NOMO-1 treated with dmso at 0.1 percent for 144 hours (cell line): ENCODE measurements around the gene PIGBOS1.
A peak's percentile ranks its signal among the peaks of the same experiment; 100 is the strongest.
"Not testable (repeated sequence)": the region's sequence is repeated elsewhere in the genome, so short reads cannot be mapped to it uniquely, and the experiment has no call there.

Experiments used
- DNase-seq: peaks from one replicate; lab custom pipeline; 2025; ENCODE audit not compliant: unreplicated experiment; lab: John Stamatoyannopoulos, UW

PIGBOS1 gene

GRCh38 chr15:55318588-55319494 is at the start of gene PIGBOS1, which contains the start of gene PIGB:
PIGBOS1 (minus strand) TSS chr15:55319123; CDS start chr15:55317792, 1,331 bp downstream.
PIGB (plus strand) TSS chr15:55319222; CDS start chr15:55319251, 29 bp downstream.
- peak; percentile 87 for DNase-seq

- no peak for DNase-seq
Measured at GRCh38 chr15:55366981-55367380, 48.1 kb upstream of the PIGBOS1 start.

- no peak for DNase-seq
Measured at GRCh38 chr15:55362641-55363040, 43.7 kb upstream of the PIGBOS1 start.

- no peak for DNase-seq
Measured at GRCh38 chr15:55361048-55361447, 42.1 kb upstream of the PIGBOS1 start.

- no peak for DNase-seq
Measured at GRCh38 chr15:55360256-55360655, 41.3 kb upstream of the PIGBOS1 start.

- no peak for DNase-seq
Measured at GRCh38 chr15:55358471-55358870, 39.5 kb upstream of the PIGBOS1 start.

- no peak for DNase-seq
Measured at GRCh38 chr15:55357774-55358173, 38.9 kb upstream of the PIGBOS1 start.

- DNase-seq = no peak
Measured at GRCh38 chr15:55356985-55357585, 38.2 kb upstream of the PIGBOS1 start.

GRCh38 chr15:55353025-55353424 is 34.1 kb upstream of the PIGBOS1 start:
- no peak for DNase-seq

- DNase-seq = no peak
Measured at GRCh38 chr15:55349282-55349681, 30.4 kb upstream of the PIGBOS1 start.

- no peak for DNase-seq
Measured at GRCh38 chr15:55348281-55348778, 29.4 kb upstream of the PIGBOS1 start.

GRCh38 chr15:55344206-55344605 is 25.3 kb upstream of the PIGBOS1 start:
- no peak for DNase-seq

GRCh38 chr15:55343168-55343567 is 24.2 kb upstream of the PIGBOS1 start:
- DNase-seq = no peak

GRCh38 chr15:55337160-55337559 is 18.2 kb upstream of the PIGBOS1 start:
- DNase-seq = no peak

GRCh38 chr15:55334997-55335396 is 16.1 kb upstream of the PIGBOS1 start:
- no peak for DNase-seq

GRCh38 chr15:55334371-55334770 is 15.4 kb upstream of the PIGBOS1 start:
- DNase-seq = no peak

- peak; percentile 64 for DNase-seq
Measured at GRCh38 chr15:55327387-55327786, 8.5 kb upstream of the PIGBOS1 start.

GRCh38 chr15:55322467-55322866 is 3.5 kb upstream of the PIGBOS1 start:
- DNase-seq = peak; percentile 35

- DNase-seq = no peak
Measured at GRCh38 chr15:55320963-55321362, 2.0 kb upstream of the PIGBOS1 start.

GRCh38 chr15:55320238-55320550 is 1.3 kb upstream of the PIGBOS1 start:
- no peak for DNase-seq

- peak; percentile 47 for DNase-seq
Measured at GRCh38 chr15:55319537-55320237, 764 bp upstream of the PIGBOS1 start.

- DNase-seq = not testable (repeated sequence)
Measured at GRCh38 chr15:55302801-55303200, 16.1 kb downstream of the PIGBOS1 start.
